SW480 (cell line): ENCODE data around the gene TBCD.
A peak's percentile ranks its signal among the peaks of the same experiment; 100 is the strongest.

Source experiments
- DNase-seq: peaks from one replicate; pipeline ENCODE4 v3.0.0-alpha.2; 2016; ENCODE audit warnings: low spot score

The TBCD gene

GRCh38 chr17:82751571-82752370 lies at the start of gene TBCD:
Gene TBCD (plus strand): TSS chr17:82752065. CDS start chr17:82752194, 129 bp downstream.
- peak; percentile 84 for DNase-seq

GRCh38 chr17:82702231-82702927 lies 49.5 kb upstream of the TBCD start:
- peak; percentile 65 for DNase-seq

- no peak for DNase-seq
Measured at GRCh38 chr17:82703036-82703745, 48.7 kb upstream of the TBCD start.

- DNase-seq = peak; percentile 70
Measured at GRCh38 chr17:82703935-82704865, 47.7 kb upstream of the TBCD start.

GRCh38 chr17:82704886-82705285 lies 47.0 kb upstream of the TBCD start:
- no peak for DNase-seq

GRCh38 chr17:82705756-82706155 lies 46.1 kb upstream of the TBCD start:
- DNase-seq = no peak

GRCh38 chr17:82709024-82709675 lies 42.7 kb upstream of the TBCD start:
- no peak for DNase-seq

- DNase-seq = no peak
Measured at GRCh38 chr17:82709676-82710498, 42.0 kb upstream of the TBCD start.

GRCh38 chr17:82710499-82711232 lies 41.2 kb upstream of the TBCD start:
- no peak for DNase-seq

GRCh38 chr17:82713071-82713723 lies 38.7 kb upstream of the TBCD start:
- DNase-seq = no peak

GRCh38 chr17:82716203-82717010 lies 35.5 kb upstream of the TBCD start, which contains the start of gene FN3KRP:
Gene FN3KRP (plus strand): TSS chr17:82716706. CDS start chr17:82716756, 50 bp downstream.
- DNase-seq = peak; percentile 84

- no peak for DNase-seq
Measured at GRCh38 chr17:82718986-82719685, 32.7 kb upstream of the TBCD start.

GRCh38 chr17:82720204-82720603 lies 31.7 kb upstream of the TBCD start:
- no peak for DNase-seq

- DNase-seq = no peak
Measured at GRCh38 chr17:82722341-82723013, 29.4 kb upstream of the TBCD start.

- DNase-seq = no peak
Measured at GRCh38 chr17:82723169-82723807, 28.6 kb upstream of the TBCD start.

GRCh38 chr17:82726427-82726826 lies 25.4 kb upstream of the TBCD start:
- DNase-seq = no peak
